Sciatic nerve (tissue), 2 donors: ENCODE results near the gene ZNF423. TPM values are rescaled to one million over a fixed set of nuclear protein-coding genes. Genes with fewer than 3 reads are reported as not detected.

Experiments
- ATAC-seq: fragments of 200-7000 bp; cut with Tn5 transposase; one replicate; pipeline ENCODE4 v1.9.1; 2020; ENCODE audit warnings: mild to moderate bottlenecking, moderate library complexity
- DNase-seq: peaks from one replicate; pipeline ENCODE4 v3.0.0-alpha.2; 2020; ENCODE audit warnings: low spot score
- intact Hi-C: fragments of 100-400 bp; cut with DNase I; formaldehyde crosslinking; loops from one replicate; pipeline ENCODE4 v1.14.2; 2022
- total RNA-seq: library from RNA; stranded (reverse); fragmentation: NEBNext Ultra II Directional; extraction: Animal tissue kit (Norgen Biotek cat#: 25700); gene quantifications from one replicate; pipeline ENCODE4 v1.2.1, GENCODE V29; 2021
- donor health status: DM: no; HTN: no; CAD: no.
- donor health status: DM: no; HTN: no; CAD: no.

The ZNF423 gene
- total RNA-seq, 1 donor from 2014 or later = 25.3 TPM

GRCh38 chr16:49649013-49649765 lies 206.7 kb downstream of the ZNF423 start:
- DNase-seq (no peak), ATAC-seq (no peak)
- intact Hi-C loops = no loop called here

DNA sequence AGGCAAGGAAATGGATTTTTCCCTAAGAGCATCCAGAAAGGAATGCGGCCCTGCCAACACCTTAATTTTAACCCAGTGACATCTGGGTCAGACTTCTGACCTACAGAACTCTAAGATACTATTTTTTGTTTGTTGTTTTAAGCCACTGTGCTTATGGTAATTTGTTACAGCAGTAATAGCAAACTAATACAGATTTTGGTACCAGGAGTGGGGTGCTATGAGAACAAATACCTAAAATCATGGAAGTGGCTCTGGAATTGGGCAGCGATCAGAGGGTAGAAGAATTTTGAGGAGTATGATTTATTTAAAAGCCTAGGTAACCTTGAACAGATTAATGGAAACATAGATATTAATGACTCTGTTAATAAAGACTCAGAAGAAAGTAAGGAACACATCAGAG lies 208.2 kb downstream of the ZNF423 start:
- ATAC-seq (no peak), DNase-seq (no peak)
- intact Hi-C loops = no loop called here

GRCh38 chr16:49645263-49645662 lies 210.6 kb downstream of the ZNF423 start:
- intact Hi-C loops = no loop called here
- ATAC-seq (no peak), DNase-seq (no peak)

GRCh38 chr16:49644145-49644463 lies 211.8 kb downstream of the ZNF423 start:
- intact Hi-C loops = no loop called here
- ATAC-seq = peak; percentile 63
- no peak for DNase-seq

GRCh38 chr16:49643429-49644144 lies 212.3 kb downstream of the ZNF423 start:
- no peak for DNase-seq
- intact Hi-C loops = no loop called here
- peak; percentile 39 for ATAC-seq

- DNase-seq = no peak
- ATAC-seq = no peak
- intact Hi-C loops = no loop called here
Observed at GRCh38 chr16:49641250-49641649, 214.7 kb downstream of the ZNF423 start.

DNA sequence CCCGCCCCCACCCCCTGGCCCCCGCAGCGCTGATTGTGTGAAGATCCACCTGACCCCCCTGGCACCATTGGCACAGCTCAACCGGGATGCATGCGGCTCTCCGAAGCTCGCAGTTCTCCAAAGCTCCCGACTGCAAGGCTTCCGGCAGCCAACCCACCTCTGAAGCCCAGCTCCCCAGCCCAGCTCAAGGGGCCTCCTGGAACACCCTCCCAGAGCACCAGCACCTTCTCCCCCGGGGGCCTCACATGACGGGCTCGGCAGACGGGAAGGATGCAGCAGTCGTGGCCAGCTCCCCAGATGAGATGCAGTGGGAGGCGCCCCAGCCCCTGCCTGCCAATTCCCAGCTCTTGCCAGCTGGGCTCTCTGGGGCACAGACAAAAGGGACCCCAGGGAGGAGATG lies 215.3 kb downstream of the ZNF423 start:
- ATAC-seq (no peak), DNase-seq (no peak)
- intact Hi-C loops = no loop called here

DNA sequence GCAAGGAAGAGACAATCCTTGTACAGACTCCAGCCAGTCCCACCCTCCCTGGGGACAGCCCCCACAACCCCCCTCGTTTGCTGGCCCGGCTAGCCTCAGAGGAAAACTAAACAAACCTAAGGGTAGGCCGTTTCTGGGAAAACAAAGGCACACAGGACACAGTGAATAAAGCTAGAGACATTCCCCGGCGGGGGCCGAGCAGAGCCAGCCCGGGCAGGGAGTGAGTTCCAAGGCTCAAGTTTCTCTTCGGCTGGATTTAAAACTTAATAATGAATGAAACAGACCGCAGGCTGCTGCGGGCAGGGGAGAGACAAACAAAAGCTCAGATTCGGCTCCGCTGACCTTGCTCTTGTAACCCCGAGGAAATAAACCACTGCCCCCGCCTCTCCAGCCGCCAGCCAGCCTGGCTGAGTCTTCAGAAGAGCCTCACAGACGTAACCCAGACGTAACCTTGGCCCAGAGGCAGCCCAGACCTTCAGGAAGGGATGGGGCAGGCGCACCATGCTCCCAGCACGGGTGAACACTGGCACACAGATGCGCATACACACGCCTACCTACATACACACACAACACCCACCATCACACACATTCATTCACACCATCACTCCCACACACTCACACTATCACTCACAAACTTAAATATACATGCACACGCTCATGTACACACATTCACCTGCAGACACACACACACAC lies 216.0 kb downstream of the ZNF423 start:
- ATAC-seq (peak; percentile 71), DNase-seq (no peak)
- intact Hi-C loops = no loop called here

DNA sequence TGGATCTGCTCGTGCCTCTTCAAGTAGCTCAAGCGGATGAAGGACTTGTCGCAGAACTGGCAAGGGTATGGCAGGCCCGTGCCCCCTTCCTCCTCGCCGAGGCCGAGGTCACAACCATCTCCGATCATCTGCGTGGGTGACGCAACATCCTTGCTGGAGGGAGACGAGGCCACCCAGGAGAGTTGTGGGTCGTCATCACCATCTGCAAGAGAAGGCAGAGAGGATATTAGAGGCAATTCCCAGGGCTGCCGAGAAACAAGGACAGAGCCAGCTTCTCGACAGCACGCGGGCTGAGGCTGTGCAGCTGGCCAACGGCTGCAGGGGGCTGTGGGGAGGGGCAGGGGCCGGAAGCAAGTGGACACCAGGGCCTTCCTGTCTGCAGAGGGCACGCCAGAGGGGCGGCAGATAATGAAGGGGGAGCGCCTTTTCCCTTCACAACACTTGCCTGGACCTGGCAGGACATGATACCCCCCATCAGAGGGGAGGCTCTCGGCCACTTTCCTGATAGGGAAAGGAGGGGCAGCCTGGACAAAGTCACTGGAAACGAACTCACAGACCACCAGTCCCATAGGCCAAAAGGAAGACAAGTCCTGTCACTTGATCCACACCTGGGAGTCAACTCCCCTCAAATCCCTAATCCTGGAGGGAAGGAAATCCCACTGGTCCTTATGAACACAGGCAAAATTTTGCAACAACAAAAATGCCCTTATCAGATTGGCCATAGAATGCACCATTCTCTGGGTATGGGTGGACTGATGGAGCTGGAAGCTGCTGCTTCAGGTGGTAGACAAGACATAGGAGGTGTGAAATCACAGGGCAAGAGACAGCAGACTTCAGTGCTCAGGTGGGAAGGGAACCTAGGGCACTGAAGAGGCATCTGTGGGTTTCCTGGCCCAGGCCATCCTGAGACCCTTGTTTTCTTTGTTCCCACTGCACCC lies 217.0 kb downstream of the ZNF423 start:
- intact Hi-C loops = no loop called here
- DNase-seq (no peak), ATAC-seq (peak; percentile 76)

- DNase-seq (no peak), ATAC-seq (no peak)
- intact Hi-C loops = no loop called here
Observed at GRCh38 chr16:49637933-49638672, 217.8 kb downstream of the ZNF423 start.

DNA sequence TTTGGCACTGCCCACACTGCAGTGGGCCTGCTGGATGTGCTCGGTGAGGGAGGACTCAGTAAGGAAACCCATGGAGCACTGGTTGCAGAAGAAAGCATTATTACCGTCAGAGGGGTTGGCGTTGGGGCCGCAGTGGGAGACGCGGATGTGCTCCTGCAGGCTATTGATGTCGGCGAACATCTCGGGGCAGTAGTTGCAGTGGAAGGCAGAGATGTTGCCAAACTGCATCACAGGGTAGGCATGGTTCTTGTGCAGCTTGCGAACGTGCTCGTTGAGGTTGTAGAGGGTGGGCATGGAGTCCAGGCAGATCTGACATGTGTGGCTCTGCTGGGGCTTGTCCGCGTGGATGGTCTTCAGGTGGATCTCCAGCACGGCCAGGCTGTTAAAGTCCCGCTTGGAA lies 218.4 kb downstream of the ZNF423 start:
- intact Hi-C loops = no loop called here
- ATAC-seq (no peak), DNase-seq (no peak)

DNA sequence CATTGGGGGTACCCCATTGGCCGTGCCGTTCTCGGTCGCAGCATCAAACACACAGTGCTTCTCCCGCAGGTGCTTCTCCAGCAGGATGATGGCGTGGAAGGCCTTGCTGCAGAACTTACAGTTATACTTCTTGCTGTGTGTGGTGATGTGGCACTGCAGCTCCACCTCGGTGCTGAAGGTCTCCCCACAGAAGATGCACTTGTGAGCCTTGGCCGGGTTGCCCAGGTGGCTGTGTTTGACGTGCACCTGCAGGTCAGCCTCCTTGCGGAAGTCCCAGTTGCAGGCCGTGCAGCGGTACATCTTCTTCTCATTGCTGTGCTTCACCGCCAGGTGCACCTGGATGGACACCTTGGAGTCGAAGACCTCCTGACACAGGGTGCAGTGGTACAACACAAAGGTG lies 219.3 kb downstream of the ZNF423 start:
- intact Hi-C loops = no loop called here
- ATAC-seq (no peak), DNase-seq (no peak)

GRCh38 chr16:49635591-49636581 lies 220.0 kb downstream of the ZNF423 start:
- intact Hi-C loops = no loop called here

DNA sequence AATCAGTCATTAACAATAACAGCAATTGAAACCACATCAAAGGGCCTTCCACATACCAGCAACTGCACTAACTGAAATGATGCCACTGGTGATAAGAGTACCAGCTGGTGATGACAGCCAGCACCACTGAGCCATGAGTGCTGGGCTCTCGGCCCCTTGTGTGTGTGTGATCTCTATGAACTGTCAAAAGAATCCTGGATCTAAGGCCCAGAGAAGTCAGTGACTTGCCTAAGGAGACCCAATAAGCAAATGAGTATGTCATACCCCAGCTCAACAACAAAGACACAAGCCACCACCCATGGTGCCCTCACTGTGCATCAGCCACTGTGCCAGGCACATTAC lies 220.9 kb downstream of the ZNF423 start:
- DNase-seq (no peak), ATAC-seq (no peak)
- intact Hi-C loops = no loop called here

More at GRCh38 chr16:49635591-49636581, 220.0 kb downstream of the ZNF423 start:
- DNase-seq (no peak), ATAC-seq (no peak)

DNA sequence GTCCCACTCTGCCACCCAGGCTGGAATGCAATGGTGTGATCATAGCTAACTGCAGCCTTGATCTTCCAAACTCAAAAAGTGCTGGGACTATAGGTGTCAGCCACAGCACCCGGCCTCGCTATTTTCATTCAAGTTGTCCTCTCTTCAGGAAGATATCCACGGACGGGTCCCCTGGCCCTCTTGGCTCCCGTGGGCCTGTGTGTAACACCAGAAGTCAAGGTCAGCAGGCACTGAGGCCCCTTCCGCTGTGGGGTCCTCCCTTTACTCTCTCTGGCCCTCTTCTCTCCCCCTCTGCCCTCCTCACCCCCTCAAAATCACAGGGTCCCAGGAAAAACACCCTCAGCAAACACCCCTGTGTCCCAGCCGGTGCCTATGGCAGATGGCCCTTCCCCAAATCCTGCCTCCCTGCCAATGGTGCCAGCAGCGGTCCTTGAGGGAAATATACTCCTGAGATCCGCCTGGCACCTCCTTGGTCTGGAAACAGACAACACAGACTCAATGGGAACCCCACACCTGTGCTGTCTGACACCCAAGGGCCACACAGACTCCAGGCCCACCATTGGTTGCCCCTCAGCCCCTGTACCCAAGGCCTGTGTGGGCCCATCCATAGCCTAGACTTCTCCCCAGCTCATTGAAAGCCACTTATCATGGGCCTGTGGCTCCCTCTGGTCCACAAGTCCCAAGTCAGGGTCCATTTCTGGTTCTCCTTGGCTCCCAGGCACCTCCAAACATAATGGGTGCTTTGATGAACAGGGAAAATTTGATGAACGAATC lies 221.5 kb downstream of the ZNF423 start:
- ATAC-seq = no peak
- intact Hi-C loops = no loop called here
- no peak for DNase-seq

- DNase-seq (no peak), ATAC-seq (no peak)
- intact Hi-C loops = no loop called here
Observed at GRCh38 chr16:49632795-49633184, 223.1 kb downstream of the ZNF423 start.
